Activated CD4-positive, alpha-beta T cell treated with anti-CD3 and anti-CD28 coated beads, Interleukin-2, amount 10 ng/mL, durations not matched to agents 24 days and 14 days (primary cell): ENCODE data around the gene ATP6V0C. TPM values are rescaled to one million over a fixed set of nuclear protein-coding genes. Genes with fewer than 3 reads are reported as not detected.

Experiments used
- DNase-seq: peaks from one replicate; pipeline ENCODE4 v3.0.0; 2022
- H3K27ac Mint-ChIP-seq: one replicate; pipeline ENCODE4 v1.8.0; 2022; ENCODE audit warnings: mild to moderate bottlenecking, mixed read lengths
- H3K27me3 Mint-ChIP-seq: one replicate; pipeline ENCODE4 v1.8.0; 2022; ENCODE audit warnings: mixed read lengths
- H3K36me3 Mint-ChIP-seq: one replicate; pipeline ENCODE4 v1.8.0; 2022; ENCODE audit warnings: low read depth, mild to moderate bottlenecking, mixed read lengths
- H3K4me1 Mint-ChIP-seq: one replicate; pipeline ENCODE4 v1.8.0; 2021; ENCODE audit warnings: mixed read lengths
- H3K4me3 Mint-ChIP-seq: one replicate; pipeline ENCODE4 v1.8.0; 2022; ENCODE audit warnings: mild to moderate bottlenecking, moderate library complexity, mixed read lengths
- H3K9me3 Mint-ChIP-seq: one replicate; pipeline ENCODE4 v1.8.0; 2021; ENCODE audit warnings: mixed read lengths
- intact Hi-C: fragments of 100-400 bp; cut with micrococcal nuclease; formaldehyde crosslinking; loops from one replicate; pipeline ENCODE4 v1.15.1; 2023
- total RNA-seq: library from RNA; stranded (reverse); gene quantifications from 2 replicates; pipeline ENCODE4 v1.2.3, GENCODE V29; 2022

ATP6V0C gene
- total RNA-seq, 1 donor from 2014 or later = 105 TPM

DNA sequence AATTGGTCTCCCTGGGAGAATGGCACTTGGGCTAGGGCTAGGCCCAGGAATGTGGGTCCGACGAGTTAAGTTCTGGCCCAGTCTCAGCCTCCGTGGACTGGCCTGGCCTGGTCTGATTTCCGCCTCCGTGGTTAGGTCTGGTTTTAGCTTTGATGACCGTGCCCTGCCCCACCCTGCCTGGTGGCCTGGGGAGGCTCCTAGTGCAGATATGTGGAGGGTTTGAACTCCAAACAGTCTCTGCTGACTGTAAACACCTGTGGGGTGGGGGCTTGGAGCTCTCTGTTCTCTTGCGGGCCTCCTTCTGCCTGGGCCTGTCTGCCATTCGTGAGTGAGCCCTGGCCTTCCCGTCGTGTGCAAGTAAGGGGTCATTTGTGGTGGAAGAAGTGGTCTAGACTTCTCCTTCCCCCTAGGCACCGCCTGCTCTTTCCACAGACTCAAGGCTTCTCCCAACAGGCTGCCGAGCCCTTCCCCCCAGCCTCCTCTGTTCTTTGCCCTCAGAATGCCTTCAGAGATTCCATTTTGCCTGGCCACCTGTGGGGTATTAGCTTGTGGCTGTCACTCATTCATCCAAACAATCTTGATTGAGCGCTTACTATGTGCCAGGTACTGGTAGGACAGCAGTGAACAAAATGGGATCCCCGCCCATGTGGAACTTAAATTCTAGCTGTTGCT, 1.6 kb downstream of the ATP6V0C start:
- Mint-ChIP-seq H3K36me3 (peaks cover 16% of the 10 kb centered on the region), H3K9me3 (no peaks in the 10 kb centered on the region), H3K4me1 (peaks cover 47% of the 10 kb centered on the region), H3K27me3 (peaks cover 6% of the 10 kb centered on the region), H3K27ac (peak overlapping the region; percentile 91), H3K4me3 (peak overlapping the region; percentile 93)
- DNase-seq = peak; percentile 67
- intact Hi-C loops = loop anchor here (10.0 kb wide), 1 partner anchor 89 kb away; no protein-coding TSS in a partner anchor

DNA sequence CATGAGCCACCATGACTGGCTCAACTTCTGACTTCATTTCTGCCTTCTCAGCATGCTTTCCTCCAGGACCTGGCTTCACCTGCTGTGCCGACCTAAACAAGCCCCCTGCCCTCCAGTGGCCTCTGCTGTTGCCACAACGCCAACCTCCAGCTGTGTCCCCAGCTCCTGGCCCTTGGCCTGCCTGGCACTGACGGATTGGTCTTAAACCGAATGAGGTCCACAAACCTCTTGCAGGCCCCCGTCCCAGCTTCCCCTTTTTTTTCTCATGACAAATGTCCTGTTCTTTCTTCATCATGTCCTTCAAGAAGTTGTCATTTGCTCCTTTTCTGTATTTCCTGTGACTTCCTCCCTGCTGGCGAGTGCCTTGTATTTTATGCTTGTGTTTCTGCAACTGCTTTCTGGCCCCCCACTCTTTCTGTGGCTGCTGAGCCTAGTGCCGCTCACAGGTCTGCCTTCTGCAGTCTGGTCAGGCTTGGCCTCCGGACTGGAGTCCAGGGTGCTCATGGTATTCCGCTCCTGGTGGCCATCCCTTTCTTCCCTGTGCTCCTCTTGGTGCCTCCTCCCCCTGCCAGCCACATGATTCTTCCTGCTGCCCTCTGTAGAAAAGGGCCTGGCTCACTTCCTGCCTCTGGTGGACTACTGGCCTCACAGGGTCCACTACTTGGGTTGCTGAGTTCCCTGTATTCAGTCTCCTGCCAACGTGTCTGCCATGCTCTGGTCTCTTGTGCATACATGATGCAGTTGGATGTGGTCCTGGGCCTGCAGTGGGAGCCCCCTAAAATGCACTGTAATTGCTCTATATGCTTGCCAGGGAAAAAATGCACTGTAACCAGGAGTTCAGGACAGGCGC, 2.9 kb downstream of the ATP6V0C start:
- Mint-ChIP-seq H3K4me3 (peak overlapping the region; percentile 93), H3K4me1 (peaks cover 54% of the 10 kb centered on the region), H3K36me3 (peaks cover 22% of the 10 kb centered on the region), H3K9me3 (no peaks in the 10 kb centered on the region), H3K27me3 (peaks cover 3% of the 10 kb centered on the region), H3K27ac (peak overlapping the region; percentile 76)
- no peak for DNase-seq
- intact Hi-C loops = loop anchor here (10.0 kb wide), 1 partner anchor 88 kb away; no protein-coding TSS in a partner anchor

- intact Hi-C loops = loop anchor here (10.0 kb wide), 1 partner anchor 87 kb away; no protein-coding TSS in a partner anchor
- Mint-ChIP-seq H3K4me3 (no peak overlapping the region), H3K9me3 (no peaks in the 10 kb centered on the region), H3K27ac (peak overlapping the region; percentile 53), H3K4me1 (peaks cover 42% of the 10 kb centered on the region), H3K36me3 (peaks cover 24% of the 10 kb centered on the region), H3K27me3 (no peaks in the 10 kb centered on the region)
- no peak for DNase-seq
Observed at GRCh38 chr16:2517954-2518605, 4.3 kb downstream of the ATP6V0C start.

- DNase-seq = no peak
- intact Hi-C loops = loop anchor here (10.0 kb wide), 1 partner anchor 86 kb away; no protein-coding TSS in a partner anchor
- Mint-ChIP-seq H3K27ac (peak overlapping the region; percentile 91), H3K4me3 (peak overlapping the region; percentile 80), H3K36me3 (peaks cover 29% of the 10 kb centered on the region), H3K4me1 (peaks cover 44% of the 10 kb centered on the region), H3K9me3 (no peaks in the 10 kb centered on the region), H3K27me3 (no peaks in the 10 kb centered on the region)
Observed at GRCh38 chr16:2518823-2519710, 5.3 kb downstream of the ATP6V0C start.

- intact Hi-C loops = loop anchor here (10.0 kb wide), 1 partner anchor 85 kb away; no protein-coding TSS in a partner anchor
- no peaks in the 10 kb centered on the region for H3K27me3 Mint-ChIP-seq
- no peak for DNase-seq
- H3K27ac Mint-ChIP-seq = peak overlapping the region; percentile 91
- H3K36me3 Mint-ChIP-seq = peaks cover 35% of the 10 kb centered on the region
- peaks cover 48% of the 10 kb centered on the region for H3K4me1 Mint-ChIP-seq
- H3K9me3 Mint-ChIP-seq = no peaks in the 10 kb centered on the region
- H3K4me3 Mint-ChIP-seq = peak overlapping the region; percentile 80
Observed at GRCh38 chr16:2519711-2520080, 5.9 kb downstream of the ATP6V0C start.

- no peaks in the 10 kb centered on the region for H3K27me3 Mint-ChIP-seq
- peaks cover 46% of the 10 kb centered on the region for H3K4me1 Mint-ChIP-seq
- H3K9me3 Mint-ChIP-seq = no peaks in the 10 kb centered on the region
- peak within 1 kb of the TSS; percentile 91 for H3K27ac Mint-ChIP-seq
- peaks cover 35% of the 10 kb centered on the region for H3K36me3 Mint-ChIP-seq
- DNase-seq = peak; percentile 97
- H3K4me3 Mint-ChIP-seq = peak within 1 kb of the TSS; percentile 86
- intact Hi-C loops = no loop called here
Observed at GRCh38 chr16:2520097-2520783, 6.5 kb downstream of the ATP6V0C start, which contains the start of gene AMDHD2. TSS of gene AMDHD2 (plus strand) at chr16:2520371. CDS start at chr16:2520459, 88 bp downstream.

- peak overlapping the region; percentile 86 for H3K4me3 Mint-ChIP-seq
- peak; percentile 89 for DNase-seq
- no peaks in the 10 kb centered on the region for H3K9me3 Mint-ChIP-seq
- no peaks in the 10 kb centered on the region for H3K27me3 Mint-ChIP-seq
- H3K27ac Mint-ChIP-seq = peak overlapping the region; percentile 88
- H3K4me1 Mint-ChIP-seq = peaks cover 39% of the 10 kb centered on the region
- H3K36me3 Mint-ChIP-seq = peaks cover 35% of the 10 kb centered on the region
- intact Hi-C loops = no loop called here
Observed at GRCh38 chr16:2520784-2521531, 7.2 kb downstream of the ATP6V0C start.

GRCh38 chr16:2523801-2524231, 10.1 kb downstream of the ATP6V0C start:
- Mint-ChIP-seq H3K27me3 (no peaks in the 10 kb centered on the region), H3K4me1 (peaks cover 23% of the 10 kb centered on the region), H3K9me3 (no peaks in the 10 kb centered on the region), H3K27ac (no peak overlapping the region), H3K4me3 (no peak overlapping the region), H3K36me3 (peaks cover 30% of the 10 kb centered on the region)
- no peak for DNase-seq
- intact Hi-C loops = no loop called here

DNA sequence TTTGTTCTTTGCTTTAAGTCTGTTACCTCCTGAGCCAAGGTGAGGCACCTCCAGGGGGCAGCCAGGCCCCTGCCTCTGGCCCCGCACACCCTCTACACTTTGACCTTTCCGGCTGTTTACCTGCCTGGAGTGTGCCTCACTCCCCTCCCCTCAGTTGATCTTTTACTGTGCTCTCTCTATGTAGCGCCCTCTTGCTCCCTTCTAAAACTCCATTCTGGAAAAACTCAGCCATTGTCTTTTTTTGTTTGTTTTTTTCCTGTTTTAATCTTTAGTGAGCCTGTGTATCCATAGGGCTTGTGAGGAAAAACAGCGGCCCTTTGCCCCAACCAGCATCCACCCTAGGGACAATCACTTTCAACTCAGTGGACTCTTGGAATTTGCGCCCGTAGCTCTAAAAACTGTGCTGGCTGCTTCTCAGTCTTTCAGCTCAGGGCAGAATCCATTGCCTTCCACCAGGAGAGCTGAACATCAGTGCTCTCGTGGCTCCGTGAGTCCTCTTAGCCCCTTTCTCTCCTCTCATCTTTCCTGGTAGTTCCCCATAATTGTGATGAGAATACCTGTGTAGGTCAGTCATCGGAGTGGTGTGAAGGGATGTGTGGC, 10.7 kb downstream of the ATP6V0C start:
- no peaks in the 10 kb centered on the region for H3K27me3 Mint-ChIP-seq
- H3K4me1 Mint-ChIP-seq = peaks cover 20% of the 10 kb centered on the region
- H3K27ac Mint-ChIP-seq = peak overlapping the region; percentile 15
- intact Hi-C loops = no loop called here
- DNase-seq = no peak
- no peaks in the 10 kb centered on the region for H3K9me3 Mint-ChIP-seq
- H3K36me3 Mint-ChIP-seq = peaks cover 30% of the 10 kb centered on the region
- no peak overlapping the region for H3K4me3 Mint-ChIP-seq

GRCh38 chr16:2526135-2526534, 12.4 kb downstream of the ATP6V0C start:
- intact Hi-C loops = no loop called here
- Mint-ChIP-seq H3K4me1 (peaks cover 10% of the 10 kb centered on the region), H3K27ac (no peak overlapping the region)

GRCh38 chr16:2527071-2527783, 13.5 kb downstream of the ATP6V0C start:
- Mint-ChIP-seq H3K27me3 (no peaks in the 10 kb centered on the region), H3K4me3 (no peak overlapping the region), H3K4me1 (peaks cover 13% of the 10 kb centered on the region), H3K27ac (no peak overlapping the region), H3K9me3 (no peaks in the 10 kb centered on the region), H3K36me3 (peaks cover 19% of the 10 kb centered on the region)
- no peak for DNase-seq
- intact Hi-C loops = no loop called here

More at GRCh38 chr16:2526135-2526534, 12.4 kb downstream of the ATP6V0C start:
- no peak for DNase-seq
- Mint-ChIP-seq H3K9me3 (no peaks in the 10 kb centered on the region), H3K36me3 (peaks cover 24% of the 10 kb centered on the region), H3K4me3 (no peak overlapping the region), H3K27me3 (no peaks in the 10 kb centered on the region)
